PC-9 (cell line): Measurements from ENCODE around the gene ACTL8.

Experiments
- CTCF ChIP-seq: fragments of 200-600 bp; sonication (generic); conservative IDR thresholded peaks from 2 replicates; pipeline ENCODE4 v1.6.1; 2017; ENCODE audit warnings: mixed run types, antibody characterized with exemption, mild to moderate bottlenecking, moderate library complexity
- EZH2 ChIP-seq: fragments of 200-600 bp; sonication (generic); IDR thresholded peaks from 2 replicates; pipeline ENCODE4 v1.8.0; 2017; ENCODE audit warnings: antibody characterized with exemption, low read depth

GRCh38 chr1:17839641-17840196, 84.6 kb downstream of the ACTL8 start:
- TF ChIP-seq CTCF (no peak), EZH2 (no peak)
